Testis (tissue), 3 donors: ENCODE results near the gene NOSIP. TPM values are rescaled to one million over a fixed set of nuclear protein-coding genes. Genes with fewer than 3 reads are reported as not detected.

Experiments
- DNase-seq: peaks from one replicate; pipeline ENCODE4 v3.0.0-alpha.2; 2019
- H3K27ac ChIP-seq, 2 donors: fragments of 200-600 bp; sonication (generic); one replicate each; pipeline ENCODE4 v1.5.1; 2019
- H3K27me3 ChIP-seq: fragments of 200-600 bp; sonication (generic); one replicate; pipeline ENCODE4 v1.5.1; 2019
- H3K36me3 ChIP-seq: fragments of 200-600 bp; sonication (generic); one replicate; pipeline ENCODE4 v1.5.1; 2017; ENCODE audit warnings: low read depth; ENCODE audit errors: missing control alignments
- H3K4me1 ChIP-seq: fragments of 200-600 bp; sonication (generic); one replicate; pipeline ENCODE4 v1.5.1; 2019
- H3K4me3 ChIP-seq, 2 donors: fragments of 200-600 bp; sonication (generic); one replicate each; pipeline ENCODE4 v1.5.1; 2017 to 2019
- H3K9me3 ChIP-seq: fragments of 200-600 bp; sonication (generic); one replicate; pipeline ENCODE4 v1.5.1; 2017
- POLR2A ChIP-seq: fragments of 450-650 bp; IDR thresholded peaks from one replicate; pipeline ENCODE4 v1.6.1; 2017; ENCODE audit warnings: antibody characterized with exemption, mild to moderate bottlenecking, moderate library complexity
- WGBS, 2 donors: methylation state at CpG; one replicate each; pipeline ENCODE4 v1.1.5; 2018; 5-methylcytosine and 5-hydroxymethylcytosine counted together
- intact Hi-C: fragments of 100-400 bp; cut with DNase I; formaldehyde crosslinking; loops from one replicate; pipeline ENCODE4 v1.15.1; 2023; ENCODE audit warnings: low total_unique reads
- polyA plus RNA-seq: library from polyadenylated mRNA; stranded (reverse); fragments of 350-450 nt; fragmentation: Illumina TruSeq; extraction: RNeasy Lipid Tissue Mini Kit (QIAGEN cat#74804); gene quantifications from one replicate; pipeline ENCODE4 v1.2.3, GENCODE V29; 2014; ENCODE audit warnings: low read depth, low replicate concordance; ENCODE audit not compliant: insufficient read depth
- total RNA-seq, 2 donors: library from RNA; depleted of rRNA; stranded (reverse); fragments of >200 nt; gene quantifications; one replicate each; pipeline ENCODE4 v1.2.3, GENCODE V29; 2016
- TF ChIP-seq, protein P1 (sequence below), 3 experiments: fragments of 450-650 bp in 2 of 3; fragments of 200-600 bp in 1 of 3; sonication (generic) in 1 of 3; IDR thresholded peaks; one replicate each; pipeline ENCODE4 v1.5.1; 2016 to 2019; ENCODE audit warnings: antibody characterized with exemption in 3 of 3, mild to moderate bottlenecking in 2 of 3, moderate library complexity in 1 of 3

The NOSIP gene
- total and polyA plus RNA-seq, 3 donors from 2014 or later: 145 to 241 (median 151) TPM

DNA sequence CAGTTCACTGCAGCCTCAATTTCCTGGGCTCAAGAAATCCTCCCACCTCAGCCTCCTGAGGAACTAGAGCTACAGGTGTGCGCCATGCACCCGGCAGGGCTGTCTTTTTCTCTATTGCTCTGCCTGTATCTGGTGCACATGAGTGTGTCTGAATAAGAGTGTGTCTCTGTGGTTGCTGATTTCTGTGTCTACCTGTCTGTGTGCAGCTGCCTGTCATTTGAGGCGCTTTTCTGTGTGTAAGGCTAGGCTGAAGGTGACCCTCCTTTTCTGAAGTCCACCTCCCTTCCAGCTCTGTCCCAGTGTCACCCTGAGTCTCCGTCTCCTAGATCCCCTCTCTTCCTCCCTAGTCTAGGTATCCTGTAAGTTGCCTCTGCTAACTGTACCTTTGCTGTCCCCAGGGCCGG, 9.1 kb upstream of the NOSIP start:
- H3K9me3 ChIP-seq: no peaks in the 10 kb centered on the region
- H3K4me1 ChIP-seq: peaks cover 18% of the 10 kb centered on the region
- no peak overlapping the region for H3K4me3 ChIP-seq
- TF ChIP-seq POLR2A: no peak
- TF ChIP-seq, protein P1, sequence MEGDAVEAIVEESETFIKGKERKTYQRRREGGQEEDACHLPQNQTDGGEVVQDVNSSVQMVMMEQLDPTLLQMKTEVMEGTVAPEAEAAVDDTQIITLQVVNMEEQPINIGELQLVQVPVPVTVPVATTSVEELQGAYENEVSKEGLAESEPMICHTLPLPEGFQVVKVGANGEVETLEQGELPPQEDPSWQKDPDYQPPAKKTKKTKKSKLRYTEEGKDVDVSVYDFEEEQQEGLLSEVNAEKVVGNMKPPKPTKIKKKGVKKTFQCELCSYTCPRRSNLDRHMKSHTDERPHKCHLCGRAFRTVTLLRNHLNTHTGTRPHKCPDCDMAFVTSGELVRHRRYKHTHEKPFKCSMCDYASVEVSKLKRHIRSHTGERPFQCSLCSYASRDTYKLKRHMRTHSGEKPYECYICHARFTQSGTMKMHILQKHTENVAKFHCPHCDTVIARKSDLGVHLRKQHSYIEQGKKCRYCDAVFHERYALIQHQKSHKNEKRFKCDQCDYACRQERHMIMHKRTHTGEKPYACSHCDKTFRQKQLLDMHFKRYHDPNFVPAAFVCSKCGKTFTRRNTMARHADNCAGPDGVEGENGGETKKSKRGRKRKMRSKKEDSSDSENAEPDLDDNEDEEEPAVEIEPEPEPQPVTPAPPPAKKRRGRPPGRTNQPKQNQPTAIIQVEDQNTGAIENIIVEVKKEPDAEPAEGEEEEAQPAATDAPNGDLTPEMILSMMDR (IDR thresholded peaks at IDR 0.05): no peak
- no peak for DNase-seq
- 38 to 64% methylated on average over 5 of the region's 5 CpGs for WGBS, 2 donors
- no peaks in the 10 kb centered on the region for H3K36me3 ChIP-seq
- intact Hi-C loops: no loop called here
- no peaks in the 10 kb centered on the region for H3K27me3 ChIP-seq
- H3K27ac ChIP-seq: peak overlapping the region in 1 of 2 donors; percentile 91

DNA sequence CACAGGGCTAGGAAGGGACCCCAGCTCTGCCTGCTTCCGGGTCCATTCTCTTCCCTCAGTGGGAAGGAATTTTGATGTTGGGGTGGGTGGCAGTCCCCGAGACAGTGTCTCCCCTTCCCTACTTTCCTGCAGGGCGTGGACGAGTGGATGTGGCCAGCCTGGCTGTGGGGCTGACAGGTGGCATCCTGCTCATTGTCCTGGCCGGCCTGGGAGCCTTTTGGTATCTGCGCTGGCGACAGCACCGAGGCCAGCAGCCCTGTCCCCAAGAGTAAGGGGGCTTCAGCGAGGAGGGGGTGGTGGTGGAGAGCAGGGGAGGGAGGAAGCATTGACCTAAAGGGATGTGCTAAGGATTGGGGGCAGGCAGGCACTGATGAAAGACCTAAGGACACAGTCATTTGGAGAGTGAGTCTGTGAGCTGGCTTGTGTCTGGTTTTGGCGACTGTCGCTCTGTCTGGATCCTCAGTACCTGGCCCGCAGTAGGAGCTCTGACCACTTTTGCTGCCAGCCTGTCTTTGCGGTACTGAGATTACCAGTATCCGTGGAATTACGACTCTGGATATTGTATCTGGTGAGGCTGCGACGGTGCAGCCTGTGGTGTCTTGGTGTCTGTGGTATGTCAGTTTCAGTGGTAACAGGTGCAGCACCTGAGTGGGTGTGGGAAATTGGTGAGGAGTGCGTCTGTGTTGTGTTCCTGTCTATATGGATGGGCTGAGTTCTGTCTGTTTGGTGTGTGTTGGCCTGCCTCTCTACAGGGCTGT, 8.2 kb upstream of the NOSIP start:
- Histone ChIP-seq H3K27ac (no peak overlapping the region), H3K4me3 (no peak overlapping the region), H3K27me3 (no peaks in the 10 kb centered on the region), H3K36me3 (no peaks in the 10 kb centered on the region), H3K4me1 (peaks cover 13% of the 10 kb centered on the region), H3K9me3 (no peaks in the 10 kb centered on the region)
- DNase-seq: no peak
- intact Hi-C loops: no loop called here
- TF ChIP-seq POLR2A: no peak
- TF ChIP-seq, protein P1 (IDR thresholded peaks at IDR 0.05): no peak
- WGBS, 2 donors: 74 to 79% methylated on average over 15 to 18 of the region's 18 CpGs

DNA sequence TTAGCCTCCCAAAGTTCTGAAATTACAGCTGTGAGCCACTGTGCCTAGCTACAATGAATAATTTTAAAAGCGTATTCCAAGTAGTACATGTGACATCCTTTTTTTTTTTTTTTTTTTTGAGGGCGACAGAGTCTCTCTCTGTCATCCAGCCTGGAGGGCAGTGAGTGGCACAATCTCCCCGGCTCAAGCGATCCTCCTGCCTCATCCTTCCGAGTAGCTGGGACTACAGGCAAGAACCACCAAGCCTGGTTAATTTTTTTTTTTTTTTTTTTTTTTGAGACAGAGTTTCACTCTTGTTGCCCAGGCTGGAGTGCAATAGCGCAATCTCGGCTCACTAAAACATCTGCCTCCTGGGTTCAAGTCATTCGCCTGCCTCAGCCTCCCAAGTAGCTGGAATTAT, 6.9 kb upstream of the NOSIP start:
- Histone ChIP-seq H3K4me3 (no peak overlapping the region), H3K36me3 (no peaks in the 10 kb centered on the region), H3K27me3 (no peaks in the 10 kb centered on the region), H3K9me3 (no peaks in the 10 kb centered on the region), H3K27ac (no peak overlapping the region), H3K4me1 (peaks cover 1% of the 10 kb centered on the region)
- TF ChIP-seq, protein P1 (IDR thresholded peaks at IDR 0.05): no peak
- no peak for TF ChIP-seq POLR2A
- 88 to 90% methylated on average over 8 of the region's 8 CpGs for WGBS, 2 donors
- intact Hi-C loops: no loop called here
- DNase-seq: no peak

DNA sequence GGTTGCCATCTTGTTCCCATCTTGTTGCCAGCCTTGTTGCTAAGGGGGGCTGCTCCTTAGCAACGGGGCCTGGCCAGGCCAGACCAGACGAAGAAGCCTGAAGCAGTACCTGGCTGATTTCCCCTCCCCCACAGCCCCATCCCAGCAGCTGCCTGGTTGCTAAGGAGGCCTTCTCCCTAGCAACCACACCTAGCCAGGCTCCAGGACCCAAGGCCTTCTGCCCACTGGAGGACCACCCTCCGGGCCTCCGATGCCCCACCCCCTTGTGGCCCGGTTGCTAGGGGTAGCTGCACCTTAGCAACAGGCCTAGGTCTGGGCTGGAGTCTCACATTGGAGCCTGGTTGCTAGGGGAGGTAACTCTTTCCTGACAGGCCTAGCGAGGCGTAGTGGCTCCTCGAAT, 4.7 kb upstream of the NOSIP start:
- intact Hi-C loops: no loop called here
- Histone ChIP-seq H3K4me1 (no peaks in the 10 kb centered on the region), H3K4me3 (no peak overlapping the region), H3K27me3 (no peaks in the 10 kb centered on the region), H3K9me3 (no peaks in the 10 kb centered on the region), H3K27ac (no peak overlapping the region), H3K36me3 (no peaks in the 10 kb centered on the region)
- DNase-seq: no peak
- TF ChIP-seq POLR2A: no peak
- TF ChIP-seq, protein P1 (IDR thresholded peaks at IDR 0.05): no peak
- WGBS, 2 donors: 44 to 60% methylated on average over 8 of the region's 8 CpGs

DNA sequence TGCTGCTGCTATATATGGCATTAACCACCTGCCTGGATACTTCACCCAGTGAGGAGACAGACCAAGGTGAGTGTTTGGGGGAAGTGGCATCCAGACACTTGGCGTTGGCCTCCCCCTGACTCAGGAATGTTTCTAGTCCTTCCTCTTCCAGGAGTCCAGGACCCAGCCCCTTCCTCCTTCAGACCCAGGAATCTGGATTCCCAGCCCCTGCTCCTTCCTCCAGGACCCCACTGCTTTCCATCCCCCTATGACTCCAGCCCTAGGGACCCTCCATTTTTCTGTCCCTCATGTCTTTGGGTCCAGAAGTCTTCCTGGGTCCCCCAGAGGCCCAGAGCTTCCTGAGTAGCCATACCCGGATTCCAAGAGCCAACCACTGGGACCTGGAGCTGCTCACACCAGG, 2.9 kb upstream of the NOSIP start:
- H3K4me3 ChIP-seq: no peak overlapping the region
- no peaks in the 10 kb centered on the region for H3K9me3 ChIP-seq
- H3K27ac ChIP-seq: no peak overlapping the region
- intact Hi-C loops: no loop called here
- no peaks in the 10 kb centered on the region for H3K36me3 ChIP-seq
- TF ChIP-seq, protein P1 (IDR thresholded peaks at IDR 0.05): no peak
- TF ChIP-seq POLR2A: no peak
- no peaks in the 10 kb centered on the region for H3K27me3 ChIP-seq
- 61 to 67% methylated on average over 2 of the region's 2 CpGs for WGBS, 2 donors
- H3K4me1 ChIP-seq: peaks cover 8% of the 10 kb centered on the region
- no peak for DNase-seq
